ENCODE data around the gene PDZD8.

GRCh38 chr10:117262291-117262902, 112.8 kb downstream of the PDZD8 start:
- no peak for TF ChIP-seq CTCF (IDR thresholded peaks at IDR 0.05)
- TF ChIP-seq POLR2AphosphoS5 (IDR thresholded peaks at IDR 0.05): no peak
